ENCODE results near the gene CST9L.

The CST9L gene

GRCh38 chr20:23546435-23547144 lies 21.7 kb downstream of the CST9L start:
- H3K27ac ChIP-seq (ENCODE audit: low read depth, low read length) = no peak overlapping the region
- no peak overlapping the region for H3K9ac ChIP-seq (ENCODE audit: low read length)
- no peaks in the 10 kb centered on the region for H3K36me3 ChIP-seq (ENCODE audit: control insufficient read depth, insufficient read depth, low read length)
- H3K9me3 ChIP-seq (ENCODE audit: control insufficient read depth, insufficient read depth, low read depth, low read length) = peaks cover 10% of the 10 kb centered on the region; the same call in 1 of the 2 replicates
- no peak overlapping the region for H3K4me3 ChIP-seq (ENCODE audit: low read depth, low read length)
- no peaks in the 10 kb centered on the region for H3K27me3 ChIP-seq (ENCODE audit: control insufficient read depth, insufficient read depth, low read length)
- peaks cover 4% of the 10 kb centered on the region; the same call in 1 of the 2 replicates for H3K4me1 ChIP-seq (ENCODE audit: control insufficient read depth, insufficient read depth, low read length)

- peaks cover 10% of the 10 kb centered on the region; the same call in 1 of the 2 replicates for H3K4me1 ChIP-seq (ENCODE audit: control insufficient read depth, insufficient read depth, low read length)
- H3K9ac ChIP-seq (ENCODE audit: low read length) = no peak overlapping the region
- H3K36me3 ChIP-seq (ENCODE audit: control insufficient read depth, insufficient read depth, low read length) = no peaks in the 10 kb centered on the region
- H3K9me3 ChIP-seq (ENCODE audit: control insufficient read depth, insufficient read depth, low read depth, low read length) = peaks cover 11% of the 10 kb centered on the region; the same call in 1 of the 2 replicates
- H3K4me3 ChIP-seq (ENCODE audit: low read depth, low read length) = no peak overlapping the region
- H3K27ac ChIP-seq (ENCODE audit: low read depth, low read length) = no peak overlapping the region
- no peaks in the 10 kb centered on the region for H3K27me3 ChIP-seq (ENCODE audit: control insufficient read depth, insufficient read depth, low read length)
Measured at GRCh38 chr20:23544133-23544532, 24.2 kb downstream of the CST9L start.

GRCh38 chr20:23542801-23543200 lies 25.5 kb downstream of the CST9L start:
- H3K27ac ChIP-seq (ENCODE audit: low read depth, low read length) = no peak overlapping the region
- H3K9me3 ChIP-seq (ENCODE audit: control insufficient read depth, insufficient read depth, low read depth, low read length) = peaks cover 12% of the 10 kb centered on the region; the same call in 1 of the 2 replicates
- no peaks in the 10 kb centered on the region for H3K36me3 ChIP-seq (ENCODE audit: control insufficient read depth, insufficient read depth, low read length)
- no peaks in the 10 kb centered on the region for H3K27me3 ChIP-seq (ENCODE audit: control insufficient read depth, insufficient read depth, low read length)
- H3K4me1 ChIP-seq (ENCODE audit: control insufficient read depth, insufficient read depth, low read length) = peaks cover 10% of the 10 kb centered on the region; the same call in 1 of the 2 replicates
- H3K4me3 ChIP-seq (ENCODE audit: low read depth, low read length) = no peak overlapping the region
- H3K9ac ChIP-seq (ENCODE audit: low read length) = no peak overlapping the region

- H3K27me3 ChIP-seq (ENCODE audit: control insufficient read depth, insufficient read depth, low read length) = no peaks in the 10 kb centered on the region
- peaks cover 12% of the 10 kb centered on the region; the same call in 1 of the 2 replicates for H3K9me3 ChIP-seq (ENCODE audit: control insufficient read depth, insufficient read depth, low read depth, low read length)
- H3K4me3 ChIP-seq (ENCODE audit: low read depth, low read length) = no peak overlapping the region
- H3K36me3 ChIP-seq (ENCODE audit: control insufficient read depth, insufficient read depth, low read length) = no peaks in the 10 kb centered on the region
- H3K9ac ChIP-seq (ENCODE audit: low read length) = no peak overlapping the region
- H3K27ac ChIP-seq (ENCODE audit: low read depth, low read length) = no peak overlapping the region
- H3K4me1 ChIP-seq (ENCODE audit: control insufficient read depth, insufficient read depth, low read length) = peaks cover 10% of the 10 kb centered on the region; the same call in 1 of the 2 replicates
Measured at GRCh38 chr20:23541776-23542175, 26.5 kb downstream of the CST9L start.

GRCh38 chr20:23541330-23541729 lies 27.0 kb downstream of the CST9L start:
- H3K4me1 ChIP-seq (ENCODE audit: control insufficient read depth, insufficient read depth, low read length) = peaks cover 10% of the 10 kb centered on the region; the same call in 1 of the 2 replicates
- no peak overlapping the region for H3K27ac ChIP-seq (ENCODE audit: low read depth, low read length)
- H3K4me3 ChIP-seq (ENCODE audit: low read depth, low read length) = no peak overlapping the region
- H3K9me3 ChIP-seq (ENCODE audit: control insufficient read depth, insufficient read depth, low read depth, low read length) = peaks cover 12% of the 10 kb centered on the region; the same call in 1 of the 2 replicates
- no peaks in the 10 kb centered on the region for H3K27me3 ChIP-seq (ENCODE audit: control insufficient read depth, insufficient read depth, low read length)
- no peak overlapping the region for H3K9ac ChIP-seq (ENCODE audit: low read length)
- no peaks in the 10 kb centered on the region for H3K36me3 ChIP-seq (ENCODE audit: control insufficient read depth, insufficient read depth, low read length)

GRCh38 chr20:23540624-23541023 lies 27.7 kb downstream of the CST9L start:
- Histone ChIP-seq H3K4me3 (ENCODE audit: low read depth, low read length) (no peak overlapping the region), H3K9ac (ENCODE audit: low read length) (no peak overlapping the region), H3K4me1 (ENCODE audit: control insufficient read depth, insufficient read depth, low read length) (peaks cover 10% of the 10 kb centered on the region; the same call in 1 of the 2 replicates), H3K9me3 (ENCODE audit: control insufficient read depth, insufficient read depth, low read depth, low read length) (peaks cover 12% of the 10 kb centered on the region; the same call in 1 of the 2 replicates), H3K36me3 (ENCODE audit: control insufficient read depth, insufficient read depth, low read length) (no peaks in the 10 kb centered on the region), H3K27me3 (ENCODE audit: control insufficient read depth, insufficient read depth, low read length) (no peaks in the 10 kb centered on the region), H3K27ac (ENCODE audit: low read depth, low read length) (no peak overlapping the region)

GRCh38 chr20:23537030-23537429 lies 31.3 kb downstream of the CST9L start:
- Histone ChIP-seq H3K36me3 (ENCODE audit: control insufficient read depth, insufficient read depth, low read length) (no peaks in the 10 kb centered on the region), H3K4me1 (ENCODE audit: control insufficient read depth, insufficient read depth, low read length) (peaks cover 39% of the 10 kb centered on the region), H3K9me3 (ENCODE audit: control insufficient read depth, insufficient read depth, low read depth, low read length) (0 out of 2 replicates have a peak, but pooled peaks cover 2% of the 10 kb centered on the region), H3K27me3 (ENCODE audit: control insufficient read depth, insufficient read depth, low read length) (no peaks in the 10 kb centered on the region), H3K4me3 (ENCODE audit: low read depth, low read length) (no peak overlapping the region), H3K27ac (ENCODE audit: low read depth, low read length) (no peak overlapping the region), H3K9ac (ENCODE audit: low read length) (no peak overlapping the region)

GRCh38 chr20:23536328-23536974 lies 31.8 kb downstream of the CST9L start:
- 0 out of 2 replicates have a peak, but pooled peaks cover 2% of the 10 kb centered on the region for H3K9me3 ChIP-seq (ENCODE audit: control insufficient read depth, insufficient read depth, low read depth, low read length)
- no peak overlapping the region for H3K27ac ChIP-seq (ENCODE audit: low read depth, low read length)
- H3K27me3 ChIP-seq (ENCODE audit: control insufficient read depth, insufficient read depth, low read length) = no peaks in the 10 kb centered on the region
- H3K4me3 ChIP-seq (ENCODE audit: low read depth, low read length) = no peak overlapping the region
- H3K9ac ChIP-seq (ENCODE audit: low read length) = no peak overlapping the region
- H3K4me1 ChIP-seq (ENCODE audit: control insufficient read depth, insufficient read depth, low read length) = peaks cover 34% of the 10 kb centered on the region
- H3K36me3 ChIP-seq (ENCODE audit: control insufficient read depth, insufficient read depth, low read length) = no peaks in the 10 kb centered on the region

- Histone ChIP-seq H3K36me3 (ENCODE audit: control insufficient read depth, insufficient read depth, low read length) (no peaks in the 10 kb centered on the region), H3K4me1 (ENCODE audit: control insufficient read depth, insufficient read depth, low read length) (peaks cover 29% of the 10 kb centered on the region), H3K4me3 (ENCODE audit: low read depth, low read length) (no peak overlapping the region), H3K9ac (ENCODE audit: low read length) (no peak overlapping the region), H3K9me3 (ENCODE audit: control insufficient read depth, insufficient read depth, low read depth, low read length) (peaks cover 10% of the 10 kb centered on the region; the same call in 1 of the 2 replicates), H3K27me3 (ENCODE audit: control insufficient read depth, insufficient read depth, low read length) (no peaks in the 10 kb centered on the region), H3K27ac (ENCODE audit: low read depth, low read length) (no peak overlapping the region)
Measured at GRCh38 chr20:23534801-23535593, 33.3 kb downstream of the CST9L start.

- Histone ChIP-seq H3K27ac (ENCODE audit: low read depth, low read length) (peak overlapping the region; percentile 34; the same call in 1 of the 2 replicates), H3K9me3 (ENCODE audit: control insufficient read depth, insufficient read depth, low read depth, low read length) (peaks cover 20% of the 10 kb centered on the region), H3K4me3 (ENCODE audit: low read depth, low read length) (peak overlapping the region; percentile 22), H3K36me3 (ENCODE audit: control insufficient read depth, insufficient read depth, low read length) (no peaks in the 10 kb centered on the region), H3K9ac (ENCODE audit: low read length) (no peak overlapping the region), H3K4me1 (ENCODE audit: control insufficient read depth, insufficient read depth, low read length) (peaks cover 29% of the 10 kb centered on the region), H3K27me3 (ENCODE audit: control insufficient read depth, insufficient read depth, low read length) (no peaks in the 10 kb centered on the region)
Measured at GRCh38 chr20:23533161-23533560, 35.1 kb downstream of the CST9L start.

All from HUES6 (cell line).